Ascending aorta (tissue), 2 donors: ENCODE results near the gene SLC49A4. TPM values are rescaled to one million over a fixed set of nuclear protein-coding genes. Genes with fewer than 3 reads are reported as not detected.

Experiments used
- DNase-seq, 2 donors: peaks; one replicate each; pipeline ENCODE4 v3.0.0-alpha.2; 2019; ENCODE audit warnings: low spot score in 2 of 2
- H3K27ac ChIP-seq, 2 donors: fragments of 200-600 bp; sonication (generic); one replicate each; pipeline ENCODE4 v1.5.1; 2016 to 2017; ENCODE audit warnings: mild to moderate bottlenecking in 1 of 2
- H3K27me3 ChIP-seq: fragments of 200-600 bp; sonication (generic); one replicate; pipeline ENCODE4 v1.5.1; 2017
- H3K36me3 ChIP-seq, 2 donors: fragments of 200-600 bp; sonication (generic); one replicate each; pipeline ENCODE4 v1.5.1; 2016
- H3K4me1 ChIP-seq, 2 donors: fragments of 200-600 bp; sonication (generic); one replicate each; pipeline ENCODE4 v1.5.1; 2016 to 2017; ENCODE audit warnings: mild to moderate bottlenecking in 1 of 2
- H3K4me3 ChIP-seq, 2 donors: fragments of 200-600 bp; sonication (generic); one replicate each; pipeline ENCODE4 v1.5.1; 2016 to 2017; ENCODE audit warnings: mild to moderate bottlenecking in 1 of 2
- H3K9me3 ChIP-seq, 2 donors: fragments of 200-600 bp; sonication (generic); one replicate each; pipeline ENCODE4 v1.5.1; 2016
- intact Hi-C: fragments of 100-400 bp; cut with DNase I; formaldehyde crosslinking; loops from one replicate; pipeline ENCODE4 v1.15.1; 2023
- total RNA-seq: library from RNA; depleted of rRNA; stranded (reverse); fragments of >200 nt; gene quantifications from one replicate; pipeline ENCODE4 v1.1.0, GENCODE V29; 2016
- TF ChIP-seq, protein P1 (sequence below), 3 experiments: fragments of 200-600 bp in 2 of 3; fragments of 450-650 bp in 1 of 3; sonication (generic) in 2 of 3; IDR thresholded peaks; one replicate each; pipeline ENCODE4 v1.5.1; 2016 to 2019; ENCODE audit warnings: antibody characterized with exemption in 3 of 3, mild to moderate bottlenecking in 1 of 3, moderate library complexity in 1 of 3

The SLC49A4 gene
- total RNA-seq, 1 donor from 2014 or later: 3.2 TPM

DNA sequence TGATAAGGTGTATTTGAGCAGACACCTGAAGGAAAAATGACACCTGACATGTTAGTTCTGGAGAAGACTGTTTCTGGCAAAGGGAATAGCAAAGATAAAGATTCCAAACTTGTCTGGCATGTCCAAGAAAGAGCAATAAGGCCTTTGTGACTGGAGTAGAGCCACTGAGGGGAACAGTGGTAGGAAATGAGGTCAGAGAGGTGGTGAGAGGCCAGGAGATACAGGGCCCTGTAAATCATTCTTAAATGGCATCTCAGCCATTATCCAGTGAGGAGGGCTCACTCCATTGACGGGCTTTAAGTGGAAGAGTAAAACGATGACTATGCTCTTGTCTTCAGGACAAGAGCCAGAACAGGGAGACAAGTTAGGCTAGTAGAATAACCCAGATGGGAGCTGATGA, 4.5 kb downstream of the SLC49A4 start:
- TF ChIP-seq, protein P1, sequence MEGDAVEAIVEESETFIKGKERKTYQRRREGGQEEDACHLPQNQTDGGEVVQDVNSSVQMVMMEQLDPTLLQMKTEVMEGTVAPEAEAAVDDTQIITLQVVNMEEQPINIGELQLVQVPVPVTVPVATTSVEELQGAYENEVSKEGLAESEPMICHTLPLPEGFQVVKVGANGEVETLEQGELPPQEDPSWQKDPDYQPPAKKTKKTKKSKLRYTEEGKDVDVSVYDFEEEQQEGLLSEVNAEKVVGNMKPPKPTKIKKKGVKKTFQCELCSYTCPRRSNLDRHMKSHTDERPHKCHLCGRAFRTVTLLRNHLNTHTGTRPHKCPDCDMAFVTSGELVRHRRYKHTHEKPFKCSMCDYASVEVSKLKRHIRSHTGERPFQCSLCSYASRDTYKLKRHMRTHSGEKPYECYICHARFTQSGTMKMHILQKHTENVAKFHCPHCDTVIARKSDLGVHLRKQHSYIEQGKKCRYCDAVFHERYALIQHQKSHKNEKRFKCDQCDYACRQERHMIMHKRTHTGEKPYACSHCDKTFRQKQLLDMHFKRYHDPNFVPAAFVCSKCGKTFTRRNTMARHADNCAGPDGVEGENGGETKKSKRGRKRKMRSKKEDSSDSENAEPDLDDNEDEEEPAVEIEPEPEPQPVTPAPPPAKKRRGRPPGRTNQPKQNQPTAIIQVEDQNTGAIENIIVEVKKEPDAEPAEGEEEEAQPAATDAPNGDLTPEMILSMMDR (IDR thresholded peaks at IDR 0.05): no peak
- no peak for DNase-seq
- H3K4me3 ChIP-seq: no peak overlapping the region
- no peaks in the 10 kb centered on the region for H3K36me3 ChIP-seq
- H3K27me3 ChIP-seq: no peaks in the 10 kb centered on the region
- no peak overlapping the region for H3K27ac ChIP-seq
- H3K9me3 ChIP-seq: no peaks in the 10 kb centered on the region
- intact Hi-C loops: loop anchor here (10.0 kb wide), 1 partner anchor 385 kb away; the partner anchor contains the start of gene WDR5B
- H3K4me1 ChIP-seq: peaks cover 3 to 5% of the 10 kb centered on the region in 2 donors

DNA sequence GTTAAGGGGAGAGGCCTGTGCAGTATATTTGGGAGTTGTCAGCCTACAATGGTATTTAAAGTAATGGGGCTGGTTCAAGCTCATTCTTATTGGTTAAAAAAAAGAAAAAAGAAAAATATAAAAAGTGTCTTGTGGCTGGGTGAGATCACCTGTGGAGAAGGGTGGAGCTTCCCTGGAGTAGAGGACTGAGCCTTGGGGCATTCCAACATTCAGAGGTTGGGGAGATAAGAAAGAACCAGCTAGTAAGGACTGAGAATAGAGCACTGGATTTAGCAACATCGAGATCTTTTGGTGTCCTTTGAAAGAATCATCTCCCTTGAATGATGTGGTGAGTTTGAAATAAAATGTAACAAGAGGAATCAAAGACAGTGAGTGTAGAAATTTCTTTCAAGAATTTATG, 5.2 kb downstream of the SLC49A4 start:
- no peak for DNase-seq
- TF ChIP-seq, protein P1 (IDR thresholded peaks at IDR 0.05): no peak
- Histone ChIP-seq H3K27me3 (no peaks in the 10 kb centered on the region), H3K36me3 (no peaks in the 10 kb centered on the region), H3K27ac (no peak overlapping the region), H3K9me3 (no peaks in the 10 kb centered on the region), H3K4me1 (peaks cover 3 to 5% of the 10 kb centered on the region in 2 donors), H3K4me3 (no peak overlapping the region)
- intact Hi-C loops: no loop called here

DNA sequence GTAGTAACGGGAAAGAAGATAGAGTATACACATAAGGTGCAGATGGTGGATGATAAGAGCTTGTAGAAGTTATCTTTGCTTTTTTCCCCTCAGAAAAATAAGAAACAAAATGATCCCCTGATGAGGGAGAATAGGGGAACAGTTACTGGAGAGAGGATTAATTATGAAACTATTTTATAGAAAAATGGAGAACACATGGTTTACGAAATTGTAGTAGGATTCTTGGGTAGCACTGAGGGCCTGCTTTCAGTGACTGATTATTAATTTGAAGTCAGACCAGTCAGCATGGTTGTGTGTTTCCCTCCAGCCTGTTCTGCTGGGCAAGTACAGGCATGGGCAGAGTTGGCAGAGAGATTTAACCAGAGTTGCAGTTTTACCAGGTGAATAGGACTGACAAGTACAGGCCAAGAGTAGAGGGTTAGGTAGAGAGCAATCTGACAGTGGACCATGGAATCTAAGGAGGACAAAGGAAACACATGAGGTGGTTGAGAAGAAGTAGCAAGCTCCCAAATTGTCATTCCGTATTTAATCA, 5.9 kb downstream of the SLC49A4 start:
- DNase-seq: no peak
- Histone ChIP-seq H3K27ac (no peak overlapping the region), H3K27me3 (no peaks in the 10 kb centered on the region), H3K9me3 (no peaks in the 10 kb centered on the region), H3K4me3 (no peak overlapping the region), H3K36me3 (no peaks in the 10 kb centered on the region), H3K4me1 (peaks cover 3 to 5% of the 10 kb centered on the region in 2 donors)
- TF ChIP-seq, protein P1 (IDR thresholded peaks at IDR 0.05): no peak
- intact Hi-C loops: no loop called here

DNA sequence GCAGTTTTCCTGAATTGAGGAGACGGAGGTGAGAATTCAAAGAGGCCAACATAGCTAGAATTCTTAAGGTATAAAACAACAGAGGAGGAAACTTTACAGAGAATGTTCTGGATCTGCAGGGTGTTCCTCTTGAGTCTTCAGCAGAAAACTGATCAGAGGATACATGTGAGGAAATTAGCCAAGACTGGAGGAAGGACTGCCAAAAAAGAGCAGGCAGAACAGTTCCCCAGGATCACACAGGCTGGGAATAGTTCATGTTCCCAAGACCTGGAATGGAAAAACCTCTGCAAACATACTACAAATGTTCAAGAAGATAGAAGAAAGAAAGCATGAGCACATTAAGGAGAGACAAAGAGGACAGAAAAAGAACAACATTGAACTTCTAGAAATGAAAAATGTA, 7.5 kb downstream of the SLC49A4 start:
- DNase-seq: no peak
- Histone ChIP-seq H3K27ac (no peak overlapping the region), H3K27me3 (no peaks in the 10 kb centered on the region), H3K4me3 (no peak overlapping the region), H3K4me1 (no peaks in the 10 kb centered on the region), H3K9me3 (no peaks in the 10 kb centered on the region), H3K36me3 (peaks cover 4% of the 10 kb centered on the region in 2 donors)
- TF ChIP-seq, protein P1 (IDR thresholded peaks at IDR 0.05): no peak
- intact Hi-C loops: no loop called here

DNA sequence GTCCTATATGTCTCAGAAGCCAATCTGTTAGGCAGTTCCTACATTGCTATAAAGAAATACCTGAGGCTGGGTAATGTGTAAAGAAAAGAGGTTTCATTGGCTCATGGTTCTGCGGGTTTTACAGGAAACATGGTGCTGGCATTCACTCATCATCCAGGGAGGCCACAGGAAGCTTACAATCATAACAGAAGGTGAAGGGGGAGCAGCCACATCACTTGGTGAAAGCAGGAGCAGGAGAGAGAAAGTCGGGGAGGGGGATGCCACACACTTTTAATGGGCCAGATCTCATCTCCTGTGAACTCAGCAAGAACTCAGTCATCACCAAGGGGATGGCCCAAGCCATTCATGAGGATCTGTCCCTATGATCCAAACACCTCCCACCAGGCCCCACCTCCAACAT, 9.1 kb downstream of the SLC49A4 start:
- no peaks in the 10 kb centered on the region for H3K9me3 ChIP-seq
- no peaks in the 10 kb centered on the region for H3K4me1 ChIP-seq
- no peaks in the 10 kb centered on the region for H3K27me3 ChIP-seq
- intact Hi-C loops: no loop called here
- TF ChIP-seq, protein P1 (IDR thresholded peaks at IDR 0.05): no peak
- H3K4me3 ChIP-seq: no peak overlapping the region
- DNase-seq: no peak
- peaks cover 8 to 12% of the 10 kb centered on the region in 2 donors for H3K36me3 ChIP-seq
- no peak overlapping the region for H3K27ac ChIP-seq

DNA sequence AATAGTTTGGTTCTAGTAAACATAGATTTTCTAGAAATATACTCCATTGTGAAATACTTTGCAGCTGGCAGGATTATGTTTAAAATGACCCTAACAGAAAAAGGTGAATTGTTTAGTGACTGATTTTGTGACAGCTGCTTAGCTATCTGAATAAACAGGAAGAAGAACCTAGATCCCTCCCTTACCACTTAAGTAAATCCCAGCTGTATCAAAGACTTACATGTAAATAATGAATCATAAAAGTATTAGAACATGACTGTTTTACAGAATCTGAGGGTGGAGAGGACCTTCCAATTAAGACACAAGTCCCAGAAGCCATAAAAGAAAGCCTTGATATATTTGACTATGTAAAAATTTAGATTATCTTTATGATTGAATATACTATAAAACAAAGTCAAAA, 15.9 kb downstream of the SLC49A4 start:
- Histone ChIP-seq H3K4me1 (no peaks in the 10 kb centered on the region), H3K27me3 (no peaks in the 10 kb centered on the region), H3K27ac (no peak overlapping the region), H3K9me3 (no peaks in the 10 kb centered on the region), H3K4me3 (no peak overlapping the region), H3K36me3 (peaks cover 12 to 14% of the 10 kb centered on the region in 2 donors)
- no peak for DNase-seq
- intact Hi-C loops: no loop called here
- TF ChIP-seq, protein P1 (IDR thresholded peaks at IDR 0.05): no peak
